ENCODE results near the gene MOCS3. TPM values are rescaled to one million over a fixed set of nuclear protein-coding genes. Genes with fewer than 3 reads are reported as not detected.

Gene MOCS3
- total and polyA plus RNA-seq, 3 donors from 2014 or later, result 6.5 to 9.3 (median 7.4) TPM

DNA sequence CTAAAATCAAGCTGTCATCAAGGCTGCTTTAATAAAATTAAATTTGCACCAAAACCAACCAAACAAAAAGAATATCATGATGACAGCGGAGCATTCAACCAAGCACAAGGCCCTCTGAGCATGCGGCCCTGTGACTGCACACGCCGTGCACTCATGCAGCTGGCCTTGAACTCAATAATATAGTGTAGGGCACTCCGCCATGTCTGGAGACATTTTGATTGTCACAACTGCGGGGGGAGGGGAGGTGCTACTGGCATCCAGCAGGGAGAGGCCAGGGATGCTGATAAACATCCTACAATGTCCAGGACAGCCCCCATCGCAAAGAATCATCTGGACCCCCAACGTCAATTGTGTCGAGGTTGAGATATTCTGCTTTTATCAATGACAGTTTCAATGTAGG lies 9.7 kb downstream of the MOCS3 start:
- intact Hi-C loops (cut with DNase I; ENCODE audit: low total_unique reads), result no loop called here
- no peak overlapping the region for H3K27ac ChIP-seq
- WGBS, 2 donors, result 70 to 72% methylated on average over 7 to 9 of the region's 9 CpGs

DNA sequence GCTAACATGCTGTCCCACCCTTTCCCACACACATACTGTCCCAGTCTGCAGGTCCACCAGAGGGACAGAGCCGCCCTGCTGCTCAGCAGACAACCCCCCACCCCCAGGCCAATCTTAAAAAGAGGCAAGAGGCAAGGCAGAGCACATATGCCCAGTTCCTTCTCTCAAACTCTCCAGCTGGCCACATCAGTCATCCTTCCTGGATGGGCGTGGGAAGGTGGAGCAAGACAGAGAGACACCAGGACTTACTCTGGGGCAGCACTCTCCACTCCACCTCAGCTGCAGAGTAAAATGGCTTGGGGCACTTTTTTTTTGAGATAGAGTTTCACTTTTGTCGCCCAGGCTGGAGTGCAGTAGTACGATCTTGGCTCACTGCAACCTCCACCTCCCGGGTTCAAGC lies 10.8 kb downstream of the MOCS3 start:
- intact Hi-C loops (cut with DNase I; ENCODE audit: low total_unique reads), result no loop called here
- Histone ChIP-seq H3K36me3 (ENCODE audit: low read depth, missing control alignments) (no peaks in the 10 kb centered on the region), H3K27ac (no peak overlapping the region), H3K4me3 (no peak overlapping the region), H3K27me3 (no peaks in the 10 kb centered on the region), H3K4me1 (no peaks in the 10 kb centered on the region), H3K9me3 (no peaks in the 10 kb centered on the region)
- no peak for DNase-seq
- 81 to 91% methylated on average over 5 of the region's 5 CpGs for WGBS, 2 donors
- TF ChIP-seq, protein P1, sequence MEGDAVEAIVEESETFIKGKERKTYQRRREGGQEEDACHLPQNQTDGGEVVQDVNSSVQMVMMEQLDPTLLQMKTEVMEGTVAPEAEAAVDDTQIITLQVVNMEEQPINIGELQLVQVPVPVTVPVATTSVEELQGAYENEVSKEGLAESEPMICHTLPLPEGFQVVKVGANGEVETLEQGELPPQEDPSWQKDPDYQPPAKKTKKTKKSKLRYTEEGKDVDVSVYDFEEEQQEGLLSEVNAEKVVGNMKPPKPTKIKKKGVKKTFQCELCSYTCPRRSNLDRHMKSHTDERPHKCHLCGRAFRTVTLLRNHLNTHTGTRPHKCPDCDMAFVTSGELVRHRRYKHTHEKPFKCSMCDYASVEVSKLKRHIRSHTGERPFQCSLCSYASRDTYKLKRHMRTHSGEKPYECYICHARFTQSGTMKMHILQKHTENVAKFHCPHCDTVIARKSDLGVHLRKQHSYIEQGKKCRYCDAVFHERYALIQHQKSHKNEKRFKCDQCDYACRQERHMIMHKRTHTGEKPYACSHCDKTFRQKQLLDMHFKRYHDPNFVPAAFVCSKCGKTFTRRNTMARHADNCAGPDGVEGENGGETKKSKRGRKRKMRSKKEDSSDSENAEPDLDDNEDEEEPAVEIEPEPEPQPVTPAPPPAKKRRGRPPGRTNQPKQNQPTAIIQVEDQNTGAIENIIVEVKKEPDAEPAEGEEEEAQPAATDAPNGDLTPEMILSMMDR (IDR thresholded peaks at IDR 0.05), result no peak
- TF ChIP-seq POLR2A (IDR thresholded peaks at IDR 0.05), result no peak

More for the DNA sequence above, 9.7 kb downstream of the MOCS3 start:
- H3K27me3 ChIP-seq, result no peaks in the 10 kb centered on the region
- no peaks in the 10 kb centered on the region for H3K36me3 ChIP-seq (ENCODE audit: low read depth, missing control alignments)
- no peak overlapping the region for H3K4me3 ChIP-seq
- no peak for DNase-seq
- no peak for TF ChIP-seq POLR2A (IDR thresholded peaks at IDR 0.05)
- TF ChIP-seq, protein P1 (IDR thresholded peaks at IDR 0.05), result no peak
- no peaks in the 10 kb centered on the region for H3K9me3 ChIP-seq
- H3K4me1 ChIP-seq, result no peaks in the 10 kb centered on the region

DNA sequence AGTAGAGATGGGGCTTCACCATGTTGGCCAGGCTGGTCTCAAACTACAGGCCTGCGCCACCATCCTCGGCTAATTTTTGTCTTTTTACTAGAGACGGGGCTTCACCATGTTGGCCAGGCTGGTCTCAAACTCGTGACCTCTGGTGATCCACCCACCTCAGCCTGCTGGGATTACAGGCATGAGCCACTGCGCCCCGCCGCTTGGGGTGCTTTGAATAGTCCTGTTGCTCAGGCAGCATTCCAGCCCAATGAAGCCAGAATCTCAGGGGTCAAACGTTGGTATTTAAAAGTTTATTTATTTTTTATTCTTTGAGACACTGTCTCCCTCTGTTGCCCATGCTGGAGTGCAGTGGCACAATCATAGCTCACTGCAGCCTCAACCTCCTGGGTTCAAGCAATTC lies 11.3 kb downstream of the MOCS3 start:
- H3K27ac ChIP-seq, result no peak overlapping the region
- H3K4me1 ChIP-seq, result no peaks in the 10 kb centered on the region
- H3K9me3 ChIP-seq, result no peaks in the 10 kb centered on the region
- H3K36me3 ChIP-seq (ENCODE audit: low read depth, missing control alignments), result no peaks in the 10 kb centered on the region
- intact Hi-C loops (cut with DNase I; ENCODE audit: low total_unique reads), result no loop called here
- WGBS, 2 donors, result 83 to 84% methylated on average over 5 to 8 of the region's 8 CpGs
- H3K4me3 ChIP-seq, result no peak overlapping the region
- TF ChIP-seq, protein P1 (IDR thresholded peaks at IDR 0.05), result no peak
- TF ChIP-seq POLR2A (IDR thresholded peaks at IDR 0.05), result no peak
- DNase-seq, result no peak
- H3K27me3 ChIP-seq, result no peaks in the 10 kb centered on the region

DNA sequence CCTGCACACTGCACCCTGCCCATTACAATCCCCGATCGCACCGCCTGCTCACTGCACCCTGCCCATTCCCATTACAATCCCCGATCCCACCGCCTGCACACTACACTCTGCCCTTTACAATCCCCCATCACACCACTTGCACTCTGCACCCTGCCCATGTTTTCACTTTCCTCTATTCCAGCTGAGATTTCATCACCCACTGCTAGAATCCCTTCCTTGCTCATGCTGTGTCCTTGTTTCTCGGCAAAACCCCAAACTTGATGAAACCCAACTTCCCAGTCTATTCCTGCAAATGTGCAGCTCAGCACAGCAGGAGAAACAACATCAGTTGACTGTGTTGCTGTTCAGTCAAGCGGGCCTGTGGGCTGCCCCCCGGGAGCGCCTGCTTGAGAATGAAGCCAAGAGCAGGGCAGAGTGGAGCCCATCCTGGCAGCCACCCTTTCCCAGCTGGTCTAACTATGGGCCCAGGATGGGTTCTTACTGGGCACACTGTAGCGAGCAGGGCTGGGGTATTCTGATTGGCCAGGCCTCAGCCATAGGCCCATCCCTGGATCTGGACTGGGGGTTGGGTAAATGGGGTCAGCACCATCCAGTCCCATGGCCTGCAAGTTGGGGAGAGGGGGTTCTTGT lies 17.2 kb downstream of the MOCS3 start:
- Histone ChIP-seq H3K36me3 (ENCODE audit: low read depth, missing control alignments) (no peaks in the 10 kb centered on the region), H3K9me3 (no peaks in the 10 kb centered on the region), H3K4me1 (no peaks in the 10 kb centered on the region), H3K27me3 (no peaks in the 10 kb centered on the region), H3K4me3 (no peak overlapping the region), H3K27ac (no peak overlapping the region)
- intact Hi-C loops (cut with DNase I; ENCODE audit: low total_unique reads), result no loop called here
- 90 to 93% methylated on average over 10 of the region's 10 CpGs for WGBS, 2 donors
- no peak for TF ChIP-seq POLR2A (IDR thresholded peaks at IDR 0.05)
- TF ChIP-seq, protein P1 (IDR thresholded peaks at IDR 0.05), result no peak
- no peak for DNase-seq

Measured in testis (tissue), 3 donors.